H1 (cell line): ENCODE data around the gene LRRTM3. TPM values are rescaled to one million over a fixed set of nuclear protein-coding genes. Genes with fewer than 3 reads are reported as not detected.

Source experiments
- CTCF ChIA-PET: fragments of 300-600 bp; sonication (Branson Sonifier 250); formaldehyde crosslinking; loops from one replicate; lab custom pipeline; 2021; ENCODE audit not compliant: partially characterized antibody; lab: Charles Lee
- POLR2A ChIA-PET: fragments of 300-600 bp; sonication (Branson Sonifier 250); formaldehyde crosslinking; loops from one replicate; lab custom pipeline; 2021; ENCODE audit warnings: inconsistent platforms; ENCODE audit not compliant: partially characterized antibody; lab: Charles Lee
- DNase-seq, 2 experiments: peaks; one replicate each; pipeline versions ENCODE4 v3.0.0 to v3.0.0-alpha.2; 2010 to 2022; ENCODE audit warnings: low spot score in 2 of 2, low read depth in 1 of 2, mixed read lengths in 1 of 2
- FAIRE-seq: peaks from 2 replicates; lab custom pipeline; 2011; peaks lifted over from hg19 to GRCh38; lab: Jason Lieb, UNC
- H2AFZ ChIP-seq: 2 replicates; pipeline ENCODE4 v1.8.1; 2012; ENCODE audit warnings: low read length, inconsistent platforms
- H2AK5ac ChIP-seq: 2 replicates; pipeline ENCODE4 v1.6.1; 2013; ENCODE audit warnings: low read depth, low read length
- H2BK120ac ChIP-seq: replicated peaks from 2 replicates; pipeline ENCODE3; 2013; ENCODE audit warnings: low read depth, low read length, inconsistent platforms
- H2BK12ac ChIP-seq: 2 replicates; pipeline ENCODE4 v1.6.1; 2013; ENCODE audit warnings: low read depth, low read length
- H2BK15ac ChIP-seq: 2 replicates; pipeline ENCODE4 v1.6.1; 2013; ENCODE audit warnings: low read length
- H2BK20ac ChIP-seq: 2 replicates; pipeline ENCODE4 v1.6.1; 2013; ENCODE audit warnings: low read length
- H2BK5ac ChIP-seq: 2 replicates; pipeline ENCODE4 v1.6.1; 2013; ENCODE audit warnings: low read depth, low read length
- H3K14ac ChIP-seq: 2 replicates; pipeline ENCODE4 v1.6.1; 2013; ENCODE audit warnings: inconsistent platforms; ENCODE audit not compliant: insufficient read length
- H3K18ac ChIP-seq: 2 replicates; pipeline ENCODE4 v1.6.1; 2013; ENCODE audit warnings: low read length; ENCODE audit errors: extremely low read depth
- H3K23ac ChIP-seq: 2 replicates; pipeline ENCODE4 v1.6.1; 2013; ENCODE audit warnings: inconsistent platforms; ENCODE audit not compliant: insufficient read length
- H3K23me2 ChIP-seq: 2 replicates; pipeline ENCODE4 v1.6.1; 2013; ENCODE audit warnings: low read depth, low read length
- H3K27ac ChIP-seq: 2 replicates; pipeline ENCODE4 v1.6.1; 2011; ENCODE audit warnings: low read depth, low read length, inconsistent platforms
- H3K27me3 ChIP-seq, 4 experiments: replicated peaks in 1 of 4; 1 replicate in 1 of 4; 2 replicates in 3 of 4; pipeline versions ENCODE4 v1.6.1 to v1.8.1; 2011 to 2013; ENCODE audit warnings: low read length in 3 of 4, mild to moderate bottlenecking in 3 of 4, inconsistent platforms in 2 of 4, mixed read lengths in 2 of 4, moderate library complexity in 1 of 4; ENCODE audit not compliant: control insufficient read depth in 3 of 4, insufficient read depth in 3 of 4; ENCODE audit errors: extremely low read depth in 1 of 4
- H3K36me3 ChIP-seq, 4 experiments: 2 replicates each; pipeline versions ENCODE4 v1.6.1 to v1.8.1; 2011 to 2013; ENCODE audit warnings: mild to moderate bottlenecking in 4 of 4, low read length in 3 of 4, moderate library complexity in 2 of 4, control low read depth in 1 of 4, inconsistent platforms in 1 of 4; ENCODE audit not compliant: insufficient read depth in 4 of 4, control insufficient read depth in 2 of 4
- H3K4ac ChIP-seq: replicated peaks from 2 replicates; pipeline ENCODE3; 2013; ENCODE audit warnings: low read length, low read depth, mixed read lengths, inconsistent platforms; ENCODE audit not compliant: insufficient read length
- H3K4me1 ChIP-seq, 4 experiments: replicated peaks in 1 of 4; 1 replicate in 1 of 4; 2 replicates in 3 of 4; pipeline versions ENCODE4 v1.6.1 to v1.8.1; 2011 to 2013; ENCODE audit warnings: low read length in 3 of 4, inconsistent platforms in 2 of 4, mixed read lengths in 1 of 4; ENCODE audit not compliant: insufficient read depth in 4 of 4, control insufficient read depth in 3 of 4
- H3K4me2 ChIP-seq, 2 experiments: 2 replicates each; pipeline versions ENCODE4 v1.6.1 to v1.8.1; 2011 to 2013; ENCODE audit warnings: low read depth in 2 of 2, low read length in 2 of 2, control low read depth in 1 of 2, inconsistent platforms in 1 of 2, mild to moderate bottlenecking in 1 of 2; ENCODE audit not compliant: insufficient read depth in 1 of 2
- H3K4me3 ChIP-seq, 4 experiments: fragments of 200-600, 300-600 bp in 1 of 4; sonication (generic), shearing (Covaris generic), sonication (Bioruptor Twin) in 1 of 4; 2 replicates each; pipeline versions ENCODE4 v1.5.1 to v1.8.1; 2011 to 2016; ENCODE audit warnings: low read length in 4 of 4, low read depth in 3 of 4, control low read depth in 2 of 4, inconsistent platforms in 2 of 4, mild to moderate bottlenecking in 2 of 4, mixed read lengths in 1 of 4, moderate library complexity in 1 of 4; ENCODE audit not compliant: insufficient read depth in 2 of 4; ENCODE audit errors: extremely low read depth in 1 of 4
- H3K56ac ChIP-seq: replicated peaks from 2 replicates; pipeline ENCODE3; 2013; ENCODE audit warnings: low read depth, mild to moderate bottlenecking, mixed read lengths, low read length, inconsistent platforms; ENCODE audit not compliant: insufficient read length
- H3K79me1 ChIP-seq: 2 replicates; pipeline ENCODE4 v1.6.1; 2013; ENCODE audit warnings: low read depth, low read length, control low read depth
- H3K79me2 ChIP-seq, 2 experiments: 2 replicates each; pipeline versions ENCODE4 v1.6.1 to v1.8.1; 2012 to 2013; ENCODE audit warnings: low read length in 2 of 2, mild to moderate bottlenecking in 2 of 2, inconsistent platforms in 1 of 2; ENCODE audit not compliant: insufficient read depth in 2 of 2, control insufficient read depth in 1 of 2
- H3K9ac ChIP-seq, 4 experiments: replicated peaks in 1 of 4; 1 replicate in 1 of 4; 2 replicates in 3 of 4; pipeline versions ENCODE4 v1.6.1 to v1.8.1; 2011 to 2013; ENCODE audit warnings: low read depth in 3 of 4, low read length in 3 of 4, control low read depth in 2 of 4, mild to moderate bottlenecking in 2 of 4, moderate library complexity in 2 of 4, inconsistent platforms in 1 of 4; ENCODE audit errors: extremely low read depth in 1 of 4
- H3K9me3 ChIP-seq, 2 experiments: 2 replicates each; pipeline versions ENCODE4 v1.6.1 to v1.8.1; 2012 to 2013; ENCODE audit warnings: mild to moderate bottlenecking in 2 of 2, moderate library complexity in 2 of 2, control low read depth in 1 of 2, inconsistent platforms in 1 of 2, low read depth in 1 of 2, low read length in 1 of 2, mixed read lengths in 1 of 2; ENCODE audit not compliant: insufficient read depth in 2 of 2
- H4K20me1 ChIP-seq, 2 experiments: replicated peaks in 1 of 2; 2 replicates each; pipeline versions ENCODE3 to v1.8.1; 2011 to 2013; ENCODE audit warnings: inconsistent platforms in 2 of 2, low read length in 2 of 2, mild to moderate bottlenecking in 1 of 2; ENCODE audit not compliant: insufficient read depth in 2 of 2, control insufficient read depth in 1 of 2
- H4K5ac ChIP-seq: 2 replicates; pipeline ENCODE4 v1.6.1; 2013; ENCODE audit warnings: low read length, low read depth, mixed read lengths, inconsistent platforms; ENCODE audit not compliant: insufficient read length
- H4K8ac ChIP-seq: 2 replicates; pipeline ENCODE4 v1.8.0; 2013; ENCODE audit warnings: mild to moderate bottlenecking, moderate library complexity, low read length, inconsistent platforms; ENCODE audit not compliant: insufficient read depth; ENCODE audit errors: extremely low read depth
- H4K91ac ChIP-seq: replicated peaks from 2 replicates; pipeline ENCODE3; 2013; ENCODE audit warnings: low read length, mixed read lengths, inconsistent platforms; ENCODE audit not compliant: insufficient read length
- BRCA1 ChIP-seq: IDR thresholded peaks from 2 replicates; pipeline ENCODE4 v1.6.1; 2012; ENCODE audit warnings: low read depth, low read length, improper control_type of control experiment
- CREB1 ChIP-seq: IDR thresholded peaks from 2 replicates; pipeline ENCODE4 v1.6.1; 2012; ENCODE audit warnings: inconsistent platforms
- EGR1 ChIP-seq: IDR thresholded peaks from 2 replicates; pipeline ENCODE4 v1.6.1; 2011; ENCODE audit warnings: low read depth, low read length, borderline replicate concordance
- KDM5A ChIP-seq: fragments of 200-600 bp; IDR thresholded peaks from 2 replicates; pipeline ENCODE4 v1.7.1; 2012; ENCODE audit warnings: mild to moderate bottlenecking, low read length, inconsistent platforms, mixed read lengths
- PHF8 ChIP-seq: fragments of 200-600 bp; sonication (generic); conservative IDR thresholded peaks from 2 replicates; pipeline ENCODE4 v1.7.1; 2012; ENCODE audit warnings: low read depth, mild to moderate bottlenecking, inconsistent platforms, low read length, moderate library complexity
- RNF2 ChIP-seq: fragments of 200-900, 300-1000 bp; sonication (generic); IDR thresholded peaks from 2 replicates; pipeline ENCODE4 v1.7.1; 2016; ENCODE audit warnings: borderline replicate concordance, low read depth, mild to moderate bottlenecking, antibody characterized with exemption, low read length; ENCODE audit not compliant: poor library complexity, severe bottlenecking; ENCODE audit errors: missing control alignments
- SIX5 ChIP-seq: IDR thresholded peaks from 2 replicates; pipeline ENCODE4 v1.6.1; 2011; ENCODE audit warnings: mild to moderate bottlenecking, low read depth, low read length
- SP4 ChIP-seq: IDR thresholded peaks from 2 replicates; pipeline ENCODE4 v1.6.1; 2012; ENCODE audit warnings: low read length, inconsistent platforms
- YY1 ChIP-seq: IDR thresholded peaks from 2 replicates; pipeline ENCODE4 v1.6.1; 2011; ENCODE audit warnings: low read depth, mild to moderate bottlenecking, low read length
- WGBS, 2 experiments: shearing (Covaris generic) in 1 of 2; methylation state at CpG; one replicate each; pipeline versions ENCODE4 v1.1.6 to v1.1.7; 2013 to 2015; ENCODE audit warnings: low lambda C conversion rate in 2 of 2, mixed read lengths in 2 of 2, inconsistent platforms in 1 of 2, low coverage in 1 of 2, missing lambda C conversion rate in 1 of 2; ENCODE audit not compliant: insufficient replicate concordance in 2 of 2, insufficient coverage in 1 of 2, insufficient read length in 1 of 2; ENCODE audit errors: extremely low coverage in 1 of 2, missing lambda C conversion rate in 1 of 2; 5-methylcytosine and 5-hydroxymethylcytosine counted together
- polyA plus RNA-seq, 7 experiments: library from polyadenylated mRNA; depleted of rRNA in 3 of 7; stranded (reverse) in 5 of 7; unstranded in 2 of 7; fragments of >200 nt in 5 of 7; fragments of 200-250 nt in 2 of 7; gene quantifications; 1 replicate in 5 of 7; 2 replicates in 1 of 7; 4 replicates in 1 of 7; pipeline versions ENCODE4 v1.2.1 to v1.2.3, GENCODE V29; 2011 to 2013; ENCODE audit warnings: missing spikeins in 2 of 7, mixed read lengths in 2 of 7
- total RNA-seq: library from RNA; stranded (reverse); fragmentation: NEBNext Ultra II Directional; extraction: Animal tissue kit (Norgen Biotek cat#: 25700); gene quantifications from 2 replicates; pipeline ENCODE4 v1.2.1, GENCODE V29; 2021
- TF ChIP-seq, protein P1 (sequence below): IDR thresholded peaks from 2 replicates; pipeline ENCODE4 v1.6.1; 2011; ENCODE audit warnings: low read depth, mild to moderate bottlenecking, low read length; ENCODE audit not compliant: insufficient read depth
- TF ChIP-seq, protein P2 (sequence below), 3 experiments: IDR thresholded peaks; 1 replicate in 2 of 3; 2 replicates in 1 of 3; pipeline versions ENCODE4 v1.5.1 to v1.6.1; 2011; ENCODE audit warnings: low read length in 3 of 3, mild to moderate bottlenecking in 3 of 3, inconsistent platforms in 2 of 3, low read depth in 1 of 3, moderate library complexity in 1 of 3; ENCODE audit not compliant: insufficient read depth in 1 of 3; ENCODE audit errors: control extremely low read depth in 1 of 3

Gene LRRTM3
- total and polyA plus RNA-seq, 2 of the 8 experiments (the other 6 are each of a cell fraction or from before 2014, with no cell fraction given) = 0.33 to 0.48 TPM

GRCh38 chr10:67088036-67088435 lies 162.2 kb downstream of the LRRTM3 start:
- ChIA-PET CTCF (no interaction called here), POLR2A (no interaction called here)
- no peak overlapping the region for H3K23ac ChIP-seq
- H3K9me3 ChIP-seq = no peaks in the 10 kb centered on the region
- H2AFZ ChIP-seq = no peak overlapping the region
- FAIRE-seq (no peak), DNase-seq (no peak)
- H3K79me1 ChIP-seq = no peaks in the 10 kb centered on the region
- no peak overlapping the region for H2BK15ac ChIP-seq
- H3K4me3 ChIP-seq = no peak overlapping the region
- no peaks in the 10 kb centered on the region for H3K4me1 ChIP-seq
- no peaks in the 10 kb centered on the region for H3K23me2 ChIP-seq
- no peak overlapping the region for H2BK5ac ChIP-seq
- no peaks in the 10 kb centered on the region for H3K27me3 ChIP-seq
- no peak overlapping the region for H3K4ac ChIP-seq
- TF ChIP-seq, protein P1, sequence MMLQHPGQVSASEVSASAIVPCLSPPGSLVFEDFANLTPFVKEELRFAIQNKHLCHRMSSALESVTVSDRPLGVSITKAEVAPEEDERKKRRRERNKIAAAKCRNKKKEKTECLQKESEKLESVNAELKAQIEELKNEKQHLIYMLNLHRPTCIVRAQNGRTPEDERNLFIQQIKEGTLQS = no peak
- TF ChIP-seq PHF8 (no peak), BRCA1 (no peak), KDM5A (no peak), EGR1 (no peak), YY1 (no peak), SIX5 (no peak), RNF2 (no peak), SP4 (no peak), CREB1 (no peak)
- TF ChIP-seq, protein P2, sequence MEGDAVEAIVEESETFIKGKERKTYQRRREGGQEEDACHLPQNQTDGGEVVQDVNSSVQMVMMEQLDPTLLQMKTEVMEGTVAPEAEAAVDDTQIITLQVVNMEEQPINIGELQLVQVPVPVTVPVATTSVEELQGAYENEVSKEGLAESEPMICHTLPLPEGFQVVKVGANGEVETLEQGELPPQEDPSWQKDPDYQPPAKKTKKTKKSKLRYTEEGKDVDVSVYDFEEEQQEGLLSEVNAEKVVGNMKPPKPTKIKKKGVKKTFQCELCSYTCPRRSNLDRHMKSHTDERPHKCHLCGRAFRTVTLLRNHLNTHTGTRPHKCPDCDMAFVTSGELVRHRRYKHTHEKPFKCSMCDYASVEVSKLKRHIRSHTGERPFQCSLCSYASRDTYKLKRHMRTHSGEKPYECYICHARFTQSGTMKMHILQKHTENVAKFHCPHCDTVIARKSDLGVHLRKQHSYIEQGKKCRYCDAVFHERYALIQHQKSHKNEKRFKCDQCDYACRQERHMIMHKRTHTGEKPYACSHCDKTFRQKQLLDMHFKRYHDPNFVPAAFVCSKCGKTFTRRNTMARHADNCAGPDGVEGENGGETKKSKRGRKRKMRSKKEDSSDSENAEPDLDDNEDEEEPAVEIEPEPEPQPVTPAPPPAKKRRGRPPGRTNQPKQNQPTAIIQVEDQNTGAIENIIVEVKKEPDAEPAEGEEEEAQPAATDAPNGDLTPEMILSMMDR (IDR thresholded peaks at IDR 0.05; ENCODE audit: control extremely low read depth in 1 of 3, insufficient read depth in 1 of 3, low read depth in 1 of 3, low read length in 3 of 3) = no peak
- no peak overlapping the region for H3K56ac ChIP-seq
- H2AK5ac ChIP-seq = no peak overlapping the region
- no peak overlapping the region for H3K14ac ChIP-seq
- no peaks in the 10 kb centered on the region for H4K20me1 ChIP-seq
- H2BK20ac ChIP-seq = no peak overlapping the region
- H3K18ac ChIP-seq = no peak overlapping the region
- H4K91ac ChIP-seq = no peak overlapping the region
- no peak overlapping the region for H3K4me2 ChIP-seq
- no peaks in the 10 kb centered on the region for H3K79me2 ChIP-seq
- no peak overlapping the region for H2BK12ac ChIP-seq
- H3K9ac ChIP-seq = no peak overlapping the region
- H4K5ac ChIP-seq = no peak overlapping the region
- H3K27ac ChIP-seq = no peak overlapping the region
- H4K8ac ChIP-seq = no peak overlapping the region
- no peak overlapping the region for H2BK120ac ChIP-seq
- H3K36me3 ChIP-seq = no peaks in the 10 kb centered on the region
- 90% methylated on average over 1 of the region's 1 CpG; no CpG with 5 or more reads in 1 of the 2 experiments for WGBS, 2 experiments
